ENCODE data around the gene SRCAP.
"Not testable (repeated sequence)": the region's sequence is repeated elsewhere in the genome, so short reads cannot be mapped to it uniquely, and the experiment has no call there.

SRCAP gene

DNA sequence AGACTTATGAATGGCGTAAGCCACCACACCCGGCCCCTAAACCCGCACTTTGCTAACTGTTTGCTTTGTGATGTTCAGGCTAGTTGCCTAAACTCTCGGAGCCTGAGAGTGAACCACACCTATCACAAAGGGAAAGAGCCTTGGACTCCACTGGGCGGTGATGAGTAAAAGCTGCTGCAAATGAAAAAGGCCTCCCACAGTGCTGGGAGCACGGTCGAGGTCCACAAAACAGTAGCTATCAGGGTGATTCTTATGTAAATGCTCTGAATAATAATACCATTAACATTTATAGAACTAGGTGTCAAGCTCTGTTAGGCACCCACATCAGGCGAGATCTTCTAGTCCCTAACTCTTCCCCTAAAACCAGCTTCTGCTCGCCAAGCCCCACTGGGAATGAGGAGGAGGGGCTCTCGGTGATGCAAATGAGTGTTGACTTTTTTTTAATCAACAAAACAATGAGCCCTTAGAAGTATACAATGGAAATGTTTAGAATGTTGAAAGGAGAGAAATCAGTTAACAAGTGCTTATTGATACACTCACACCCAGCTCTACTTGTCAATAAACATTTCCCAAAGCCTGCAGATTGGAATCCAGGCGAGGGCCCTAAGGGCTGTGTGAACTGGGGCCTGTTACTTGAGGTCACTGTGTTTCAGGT is 20.9 kb upstream of the SRCAP start:
- H3K9me3 Mint-ChIP-seq: no peaks in the 10 kb centered on the region
- no peaks in the 10 kb centered on the region for H3K4me1 Mint-ChIP-seq
- H3K27me3 Mint-ChIP-seq: no peaks in the 10 kb centered on the region
- no peak overlapping the region for H3K27ac Mint-ChIP-seq
- H3K36me3 Mint-ChIP-seq: no peaks in the 10 kb centered on the region
- no peak overlapping the region for H3K4me3 Mint-ChIP-seq

DNA sequence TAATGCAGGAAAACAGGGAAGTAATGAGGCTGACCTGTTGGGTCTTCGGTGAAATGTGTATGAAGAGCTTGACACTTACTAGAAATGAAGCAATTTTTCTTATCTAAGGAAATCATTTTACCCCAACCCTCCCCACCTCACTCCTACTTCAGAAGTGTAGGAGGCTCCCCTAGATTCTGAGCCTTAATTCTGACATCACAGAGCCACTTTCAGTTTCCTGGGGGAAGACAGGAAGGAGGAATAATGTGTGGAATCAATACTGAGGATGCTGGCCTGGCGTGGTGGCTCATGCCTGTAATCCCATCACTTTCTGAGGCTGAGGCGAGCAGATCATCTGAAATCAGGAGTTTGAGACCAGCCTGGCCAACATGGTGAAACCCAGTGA is 20.4 kb upstream of the SRCAP start:
- Mint-ChIP-seq H3K4me3 (no peak overlapping the region), H3K27me3 (no peaks in the 10 kb centered on the region), H3K27ac (no peak overlapping the region), H3K4me1 (no peaks in the 10 kb centered on the region), H3K9me3 (no peaks in the 10 kb centered on the region), H3K36me3 (no peaks in the 10 kb centered on the region)

DNA sequence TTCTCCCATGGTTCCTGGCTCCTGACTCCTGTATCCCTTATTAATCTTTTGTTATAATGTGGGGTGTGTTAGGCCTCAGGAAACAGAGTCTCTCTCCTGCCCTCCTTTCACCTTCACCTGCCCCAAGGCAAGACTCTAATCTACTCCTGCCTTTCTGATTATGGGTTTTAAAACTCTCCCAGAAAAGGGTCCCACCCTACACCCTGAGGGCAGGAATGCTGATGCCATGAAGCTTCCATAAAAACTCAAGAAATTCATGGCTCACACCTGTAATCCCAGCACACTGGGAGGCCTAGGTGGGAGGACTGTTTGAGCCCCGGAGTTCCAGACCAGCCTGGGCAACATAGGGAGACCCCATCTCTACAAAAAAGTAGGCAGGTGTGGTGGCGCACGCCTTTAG is 18.6 kb upstream of the SRCAP start:
- H3K27ac Mint-ChIP-seq: no peak overlapping the region
- no peaks in the 10 kb centered on the region for H3K9me3 Mint-ChIP-seq
- no peaks in the 10 kb centered on the region for H3K4me1 Mint-ChIP-seq
- H3K4me3 Mint-ChIP-seq: no peak overlapping the region
- no peaks in the 10 kb centered on the region for H3K27me3 Mint-ChIP-seq
- no peaks in the 10 kb centered on the region for H3K36me3 Mint-ChIP-seq

DNA sequence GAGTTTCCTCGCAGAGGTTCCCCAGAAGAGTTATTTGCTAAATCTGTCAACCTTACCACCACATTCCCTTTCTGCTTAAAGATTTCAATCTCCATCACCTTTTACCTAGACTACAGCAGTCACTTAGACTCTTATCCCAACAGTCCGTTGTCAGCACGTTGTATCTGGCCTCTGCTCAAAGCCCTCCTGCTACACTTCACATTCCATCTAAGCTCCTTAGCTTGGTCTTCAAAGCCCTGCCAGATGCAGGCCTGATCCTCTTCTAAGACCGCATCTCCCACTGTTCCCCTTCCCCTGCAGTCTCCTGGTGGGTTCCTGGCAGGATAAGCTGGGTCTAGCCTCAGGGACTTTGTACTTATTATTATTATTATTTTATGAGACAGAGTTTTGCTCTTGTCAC is 10.3 kb upstream of the SRCAP start:
- no peaks in the 10 kb centered on the region for H3K36me3 Mint-ChIP-seq
- no peaks in the 10 kb centered on the region for H3K27me3 Mint-ChIP-seq
- no peaks in the 10 kb centered on the region for H3K9me3 Mint-ChIP-seq
- no peak overlapping the region for H3K27ac Mint-ChIP-seq
- no peak overlapping the region for H3K4me3 Mint-ChIP-seq
- peaks cover 7% of the 10 kb centered on the region for H3K4me1 Mint-ChIP-seq

DNA sequence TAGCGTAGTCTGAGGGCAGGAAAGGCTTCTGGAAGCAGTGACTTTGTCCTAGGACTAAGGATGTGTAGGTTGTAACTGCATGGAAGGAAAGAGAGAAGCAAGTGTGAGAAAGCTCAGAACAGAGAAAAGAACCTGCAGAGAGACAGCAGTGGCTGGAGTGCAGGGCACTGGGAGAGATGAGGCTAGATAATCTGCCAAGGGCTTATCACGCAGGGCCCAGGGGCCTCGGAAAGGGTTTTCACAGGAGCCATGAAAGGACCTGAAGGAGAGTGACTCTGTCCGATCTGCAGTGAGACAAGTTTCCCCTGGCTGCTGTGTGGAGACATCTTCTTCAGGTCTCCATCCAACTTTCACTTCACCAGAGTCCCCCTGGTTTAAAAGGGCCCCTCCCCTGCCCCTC is 7.1 kb upstream of the SRCAP start:
- Mint-ChIP-seq H3K27me3 (no peaks in the 10 kb centered on the region), H3K4me1 (peaks cover 11% of the 10 kb centered on the region), H3K36me3 (no peaks in the 10 kb centered on the region), H3K9me3 (no peaks in the 10 kb centered on the region), H3K4me3 (no peak overlapping the region), H3K27ac (no peak overlapping the region)

DNA sequence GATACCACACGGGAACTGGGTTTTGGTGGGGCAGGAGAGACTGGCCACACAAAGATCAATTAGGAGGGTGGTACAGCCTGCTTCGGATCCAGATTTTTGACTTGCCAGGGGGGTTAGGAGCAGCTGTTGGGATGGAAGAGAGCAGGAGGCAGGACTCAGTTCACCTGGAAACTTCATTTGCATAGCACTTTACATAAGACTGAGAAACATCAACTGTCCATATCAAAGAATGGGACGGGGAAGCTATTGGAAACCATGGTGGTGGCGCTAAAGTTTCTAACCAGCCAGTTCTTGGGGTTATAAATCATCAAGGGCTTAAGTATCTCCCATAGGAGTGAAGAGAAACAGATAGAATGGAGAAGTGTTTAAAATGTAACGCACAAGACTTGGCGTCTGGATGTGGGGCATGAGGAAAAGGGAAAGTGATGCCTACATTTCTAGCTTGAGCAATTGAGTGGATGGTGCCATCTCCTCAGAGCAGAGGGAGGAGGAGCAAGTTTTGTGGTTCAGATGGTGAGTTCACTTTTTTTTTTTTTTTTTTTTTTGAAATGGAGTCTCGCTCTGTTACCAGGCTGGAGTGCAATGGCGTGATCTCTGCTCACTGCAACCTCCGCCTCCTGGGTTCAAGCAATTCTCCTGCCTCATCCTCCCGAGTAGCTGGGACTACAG is 6.4 kb upstream of the SRCAP start:
- no peak overlapping the region for H3K27ac Mint-ChIP-seq

DNA sequence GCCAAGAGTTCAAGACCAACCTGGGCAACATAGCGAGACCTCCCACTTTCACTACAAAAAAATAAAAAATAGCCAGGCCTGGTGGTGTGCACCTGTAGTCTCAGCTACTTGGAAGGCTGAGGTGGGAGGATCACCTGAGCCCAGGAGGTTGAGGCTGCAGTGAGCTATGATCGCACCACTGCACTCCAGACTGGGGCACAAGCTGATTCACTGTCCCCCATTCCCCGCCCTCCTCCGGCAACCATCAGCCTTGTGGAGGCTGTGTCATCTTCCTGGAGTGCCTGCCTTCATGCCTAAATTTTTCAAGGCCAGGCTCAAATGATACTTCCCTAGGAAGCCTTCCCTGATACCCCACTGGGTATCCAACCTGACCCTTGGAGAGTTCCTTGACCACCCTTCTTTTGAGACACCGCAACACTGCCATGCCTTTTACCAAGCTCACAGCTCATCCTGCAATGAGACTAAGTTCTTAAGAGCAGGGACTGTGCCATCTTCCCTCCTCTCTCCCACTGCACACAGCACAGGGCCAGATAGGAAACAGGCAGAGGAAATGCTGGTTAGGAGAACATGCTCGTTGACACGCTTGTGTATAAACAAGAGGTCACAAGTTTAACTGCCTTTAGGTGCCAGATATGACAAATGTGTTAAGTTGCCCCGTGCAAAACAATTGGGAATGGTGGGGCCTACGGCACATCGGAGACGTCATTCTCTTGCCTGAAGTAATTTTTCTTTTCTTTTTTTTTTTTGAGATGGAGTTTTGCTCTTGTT is 3.9 kb upstream of the SRCAP start:
- peaks cover 27% of the 10 kb centered on the region for H3K4me1 Mint-ChIP-seq
- no peaks in the 10 kb centered on the region for H3K9me3 Mint-ChIP-seq
- no peak overlapping the region for H3K4me3 Mint-ChIP-seq
- H3K27me3 Mint-ChIP-seq: no peaks in the 10 kb centered on the region
- H3K36me3 Mint-ChIP-seq: peaks cover 8% of the 10 kb centered on the region
- H3K27ac Mint-ChIP-seq: no peak overlapping the region

More for the DNA sequence above, 6.4 kb upstream of the SRCAP start:
- Mint-ChIP-seq H3K9me3 (no peaks in the 10 kb centered on the region), H3K27me3 (no peaks in the 10 kb centered on the region), H3K4me1 (peaks cover 15% of the 10 kb centered on the region), H3K4me3 (no peak overlapping the region), H3K36me3 (no peaks in the 10 kb centered on the region)

DNA sequence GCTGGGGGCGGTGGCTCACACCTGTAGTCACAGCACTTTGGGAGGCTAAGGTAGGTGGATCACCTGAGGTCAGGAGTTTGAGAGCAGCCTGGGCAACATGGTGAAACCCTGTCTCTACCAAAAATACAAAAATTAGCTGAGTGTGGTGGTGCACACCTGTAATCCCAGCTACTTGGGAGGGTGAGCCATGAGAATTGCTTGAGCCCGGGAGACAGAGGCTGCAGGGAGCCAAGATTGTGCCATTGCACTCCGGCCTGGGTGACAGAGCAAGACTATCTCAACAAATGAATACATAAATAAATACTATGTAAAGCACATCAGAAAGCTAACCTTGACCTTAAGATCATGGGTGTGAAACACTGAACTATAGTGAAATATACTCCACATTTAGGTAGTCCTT is 2.3 kb upstream of the SRCAP start:
- peaks cover 33% of the 10 kb centered on the region for H3K4me1 Mint-ChIP-seq

DNA sequence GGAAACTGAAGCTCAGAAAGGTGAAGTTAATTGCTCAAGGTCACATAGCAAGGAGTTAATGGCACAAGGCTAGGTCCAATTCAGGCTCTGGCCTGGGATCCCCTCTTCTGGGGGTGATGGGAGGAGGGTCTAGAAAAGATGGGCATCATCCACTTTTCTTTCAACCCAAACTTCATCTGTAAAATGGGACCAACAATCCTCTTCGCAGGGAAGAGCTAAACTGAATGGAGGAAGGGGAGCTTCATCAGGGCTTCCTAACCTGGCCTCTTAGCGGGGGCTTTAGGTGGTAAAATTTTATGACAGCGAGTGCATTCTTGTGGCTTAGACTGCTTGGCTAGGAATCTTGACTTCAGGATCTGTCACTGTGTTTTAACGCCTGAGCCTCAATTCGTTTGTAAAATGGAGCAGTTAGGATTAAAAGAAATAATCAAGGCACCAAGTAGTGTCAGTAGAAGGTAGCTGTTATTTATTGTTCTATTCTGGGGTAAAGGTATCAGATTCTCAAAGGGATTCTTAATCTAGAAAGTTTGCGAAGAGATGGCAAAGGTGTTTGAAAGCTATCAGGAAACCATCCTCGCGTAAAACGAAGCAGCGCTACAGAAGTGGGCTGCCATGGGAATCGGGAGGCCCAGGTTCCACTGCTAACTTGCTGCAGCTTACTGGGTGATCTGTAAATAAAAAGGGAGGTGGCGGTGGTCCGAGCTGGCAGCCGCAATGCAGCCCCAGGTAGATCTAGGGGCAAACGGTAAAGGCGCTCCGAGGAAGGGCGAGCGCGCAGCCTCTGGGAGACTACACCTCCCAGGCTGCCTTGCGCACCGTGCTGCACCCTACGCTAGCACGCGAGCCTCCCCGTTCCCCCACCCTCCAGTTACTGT is 1.5 kb upstream of the SRCAP start:
- Mint-ChIP-seq H3K36me3 (peaks cover 9% of the 10 kb centered on the region), H3K27me3 (no peaks in the 10 kb centered on the region)

More for the DNA sequence above, 2.3 kb upstream of the SRCAP start:
- not testable (repeated sequence) for H3K27ac Mint-ChIP-seq, H3K9me3 Mint-ChIP-seq, H3K4me3 Mint-ChIP-seq, H3K36me3 Mint-ChIP-seq, H3K27me3 Mint-ChIP-seq

DNA sequence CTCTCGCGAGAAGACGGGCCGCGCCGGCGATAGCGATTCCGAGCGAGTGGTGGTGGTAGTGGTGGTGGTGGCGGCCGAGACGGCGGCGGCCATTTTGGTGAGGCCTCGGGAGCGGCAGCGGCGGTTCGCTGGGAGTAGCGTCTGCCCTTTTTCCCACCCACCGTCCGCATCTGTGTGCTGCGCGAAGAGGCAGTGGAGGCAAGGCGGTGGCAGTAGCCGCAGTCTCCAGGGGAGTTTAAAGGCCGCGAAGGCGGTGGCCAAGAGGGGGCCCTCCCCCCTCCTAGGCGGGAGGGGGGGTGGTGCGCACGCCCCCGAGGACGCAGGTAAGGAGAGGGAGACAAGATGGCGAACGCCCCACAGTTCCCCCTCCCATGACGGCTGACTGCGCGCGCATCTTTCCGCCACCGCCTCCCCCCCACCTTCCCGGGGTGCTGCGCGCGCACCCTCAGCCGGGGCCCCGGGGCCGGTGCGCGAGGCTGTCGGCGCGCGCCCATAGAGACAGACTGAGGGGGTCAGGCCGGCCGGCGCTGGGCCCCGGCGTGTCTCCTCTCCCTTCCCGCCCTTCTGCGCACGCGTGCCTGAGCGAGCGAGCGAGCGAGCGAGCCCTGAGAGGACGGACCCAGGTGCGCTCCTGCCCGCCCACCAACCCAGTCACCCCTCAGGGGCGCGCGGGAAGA is 694 bp upstream of the SRCAP start:
- Mint-ChIP-seq H3K36me3 (peaks cover 11% of the 10 kb centered on the region), H3K9me3 (no peaks in the 10 kb centered on the region), H3K4me3 (peak overlapping the region; percentile 98), H3K27ac (peak overlapping the region; percentile 99), H3K27me3 (no peaks in the 10 kb centered on the region), H3K4me1 (peaks cover 34% of the 10 kb centered on the region)

More for the DNA sequence above, 1.5 kb upstream of the SRCAP start:
- H3K4me3 Mint-ChIP-seq: peak overlapping the region; percentile 98
- H3K4me1 Mint-ChIP-seq: peaks cover 32% of the 10 kb centered on the region
- H3K27ac Mint-ChIP-seq: peak overlapping the region; percentile 99
- no peaks in the 10 kb centered on the region for H3K9me3 Mint-ChIP-seq

DNA sequence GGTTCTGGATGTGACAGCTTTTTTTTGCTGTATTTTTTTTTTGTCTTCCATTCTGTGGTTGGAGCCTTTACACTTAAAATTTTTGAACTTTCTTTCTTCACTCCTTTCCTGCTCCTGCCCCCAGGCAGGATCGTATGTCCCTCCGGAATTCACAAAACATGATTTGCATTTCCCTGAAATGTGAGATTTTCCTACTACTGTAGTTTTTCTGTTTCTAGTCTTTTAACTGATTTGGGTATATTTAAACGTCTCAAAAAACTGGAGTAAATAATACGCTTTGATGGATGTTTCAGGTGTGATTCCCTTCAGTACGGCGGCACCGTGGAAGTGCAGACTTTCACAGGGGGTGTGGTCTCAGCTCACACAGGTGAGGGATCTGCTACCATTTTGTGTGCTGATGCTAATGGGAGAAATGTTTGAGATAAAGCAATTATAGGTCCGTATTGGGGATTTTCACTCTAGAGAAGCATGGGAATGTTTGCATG is 686 bp downstream of the SRCAP start:
- Mint-ChIP-seq H3K36me3 (peaks cover 15% of the 10 kb centered on the region), H3K4me3 (peak overlapping the region; percentile 98), H3K27me3 (no peaks in the 10 kb centered on the region), H3K27ac (peak overlapping the region; percentile 99), H3K9me3 (no peaks in the 10 kb centered on the region), H3K4me1 (peaks cover 27% of the 10 kb centered on the region)

DNA sequence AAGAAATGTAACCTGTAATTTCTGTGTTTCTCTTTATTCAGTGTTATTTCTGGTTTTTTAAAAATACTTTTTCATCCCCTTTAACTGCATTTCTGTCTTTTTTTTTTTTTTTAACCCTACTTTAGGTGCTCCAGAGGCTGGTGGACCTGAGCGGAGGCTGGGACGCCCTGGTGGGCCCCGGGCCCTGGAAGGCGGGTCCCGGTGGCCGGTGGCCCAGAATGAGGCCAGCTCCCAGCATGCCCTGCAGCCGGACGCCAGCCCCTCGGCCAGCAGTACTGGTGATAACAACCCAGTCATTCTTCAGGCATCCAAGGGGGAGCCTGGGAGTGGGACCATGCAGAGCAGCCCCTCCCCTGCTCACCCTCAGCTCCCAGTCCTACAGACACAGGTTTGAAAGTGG is 1.5 kb downstream of the SRCAP start:
- H3K9me3 Mint-ChIP-seq: no peaks in the 10 kb centered on the region
- peaks cover 15% of the 10 kb centered on the region for H3K36me3 Mint-ChIP-seq
- H3K27me3 Mint-ChIP-seq: no peaks in the 10 kb centered on the region
- H3K4me3 Mint-ChIP-seq: peak overlapping the region; percentile 98
- H3K27ac Mint-ChIP-seq: no peak overlapping the region
- peaks cover 27% of the 10 kb centered on the region for H3K4me1 Mint-ChIP-seq

DNA sequence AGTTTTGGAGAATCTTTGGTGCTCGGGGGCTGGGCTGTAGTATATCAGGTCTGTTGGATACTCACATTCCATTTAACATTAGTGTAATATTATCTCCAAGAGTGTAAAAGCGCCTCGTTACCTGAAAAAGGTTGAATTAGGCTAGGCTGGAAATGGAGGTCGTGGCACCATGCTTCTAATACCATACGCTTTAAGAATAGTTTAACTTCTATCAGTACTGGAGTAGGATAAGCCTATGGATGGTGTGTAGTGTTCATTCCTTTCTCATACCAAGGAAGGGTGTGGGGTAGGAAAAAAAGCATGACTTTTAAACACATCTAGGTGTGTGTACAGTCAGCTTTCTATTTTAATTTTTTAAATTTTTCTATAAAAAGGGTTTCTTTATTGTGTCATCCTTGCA is 2.0 kb downstream of the SRCAP start:
- H3K27ac Mint-ChIP-seq: no peak overlapping the region

DNA sequence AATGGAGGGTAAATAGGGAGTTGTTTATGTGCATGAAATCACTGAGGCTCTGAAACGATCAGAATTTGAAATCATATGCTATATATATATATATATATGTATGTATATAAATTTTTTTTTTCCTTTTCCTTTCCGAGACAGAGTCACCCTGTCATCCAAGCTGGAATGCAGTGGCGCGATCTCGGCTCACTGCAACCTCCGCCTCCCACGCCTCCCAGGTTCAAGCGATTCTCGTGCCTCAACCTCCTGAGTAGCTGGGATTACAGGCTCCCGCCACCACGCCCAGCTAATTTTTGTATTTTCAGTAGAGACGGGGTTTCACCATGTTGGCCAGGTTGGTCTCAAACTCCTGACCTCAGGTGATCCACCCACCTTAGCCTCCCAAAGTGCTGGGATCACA is 4.1 kb downstream of the SRCAP start:
- H3K36me3 Mint-ChIP-seq: peaks cover 18% of the 10 kb centered on the region
- not testable (repeated sequence) for H3K27ac Mint-ChIP-seq, H3K9me3 Mint-ChIP-seq, H3K4me3 Mint-ChIP-seq, H3K27me3 Mint-ChIP-seq
- H3K4me1 Mint-ChIP-seq: peaks cover 19% of the 10 kb centered on the region

More for the DNA sequence above, 2.0 kb downstream of the SRCAP start:
- Mint-ChIP-seq H3K36me3 (peaks cover 15% of the 10 kb centered on the region), H3K9me3 (no peaks in the 10 kb centered on the region), H3K4me1 (peaks cover 27% of the 10 kb centered on the region), H3K27me3 (no peaks in the 10 kb centered on the region), H3K4me3 (peak overlapping the region; percentile 55)

DNA sequence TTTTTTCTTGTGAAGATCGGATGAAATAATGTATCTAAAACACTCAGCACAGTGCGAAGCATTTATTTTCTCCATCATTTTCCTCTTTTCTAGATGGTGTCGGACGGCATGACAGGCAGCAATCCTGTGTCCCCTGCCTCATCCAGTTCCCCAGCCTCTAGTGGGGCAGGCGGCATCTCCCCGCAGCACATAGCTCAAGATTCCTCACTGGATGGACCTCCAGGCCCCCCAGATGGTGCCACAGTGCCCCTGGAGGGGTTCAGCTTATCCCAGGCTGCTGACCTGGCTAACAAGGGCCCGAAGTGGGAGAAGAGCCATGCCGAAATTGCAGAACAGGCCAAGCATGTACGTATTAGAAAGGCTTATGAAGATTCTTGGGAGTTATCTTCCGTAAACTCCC is 5.0 kb downstream of the SRCAP start:
- Mint-ChIP-seq H3K9me3 (no peaks in the 10 kb centered on the region), H3K27ac (no peak overlapping the region), H3K36me3 (peaks cover 18% of the 10 kb centered on the region)

More for the DNA sequence above, 5.0 kb downstream of the SRCAP start:
- Mint-ChIP-seq H3K27me3 (no peaks in the 10 kb centered on the region), H3K4me1 (peaks cover 19% of the 10 kb centered on the region), H3K4me3 (no peak overlapping the region)
